Measurements from ENCODE around the gene SLC5A10.

The SLC5A10 gene

GRCh38 chr17:18951941-18952842, at the start of gene SLC5A10:
TSS of gene SLC5A10 (plus strand) at chr17:18952165. CDS start at chr17:18952206, 41 bp downstream.
- H3K4me3 ChIP-seq (ENCODE audit: low read length) = no peak within 1 kb of the TSS
- H3K4me1 ChIP-seq (ENCODE audit: control insufficient read depth, insufficient read depth, low read length) = no peaks in the 10 kb centered on the region
- H3K9me3 ChIP-seq (ENCODE audit: control insufficient read depth, insufficient read depth, low read length) = no peaks in the 10 kb centered on the region
- H3K27me3 ChIP-seq (ENCODE audit: control insufficient read depth, insufficient read depth, low read length) = no peaks in the 10 kb centered on the region
- no peaks in the 10 kb centered on the region for H3K36me3 ChIP-seq (ENCODE audit: control insufficient read depth, insufficient read depth, low read length)
- H3K27ac ChIP-seq (ENCODE audit: low read length) = no peak within 1 kb of the TSS
- WGBS (ENCODE audit: insufficient coverage, insufficient read length) = no CpG with 5 or more reads among the region's 17 CpGs
- no peak for DNase-seq (ENCODE audit: low read depth, low spot score)

GRCh38 chr17:18904482-18904881, 47.5 kb upstream of the SLC5A10 start:
- DNase-seq (ENCODE audit: low read depth, low spot score) = no peak
- no CpG with 5 or more reads among the region's 5 CpGs for WGBS (ENCODE audit: insufficient coverage, insufficient read length)
- peaks cover 6% of the 10 kb centered on the region for H3K36me3 ChIP-seq (ENCODE audit: control insufficient read depth, insufficient read depth, low read length)
- H3K4me1 ChIP-seq (ENCODE audit: control insufficient read depth, insufficient read depth, low read length) = no peaks in the 10 kb centered on the region
- H3K27me3 ChIP-seq (ENCODE audit: control insufficient read depth, insufficient read depth, low read length) = no peaks in the 10 kb centered on the region
- H3K4me3 ChIP-seq (ENCODE audit: low read length) = no peak overlapping the region
- H3K27ac ChIP-seq (ENCODE audit: low read length) = no peak overlapping the region
- no peaks in the 10 kb centered on the region for H3K9me3 ChIP-seq (ENCODE audit: control insufficient read depth, insufficient read depth, low read length)

DNA sequence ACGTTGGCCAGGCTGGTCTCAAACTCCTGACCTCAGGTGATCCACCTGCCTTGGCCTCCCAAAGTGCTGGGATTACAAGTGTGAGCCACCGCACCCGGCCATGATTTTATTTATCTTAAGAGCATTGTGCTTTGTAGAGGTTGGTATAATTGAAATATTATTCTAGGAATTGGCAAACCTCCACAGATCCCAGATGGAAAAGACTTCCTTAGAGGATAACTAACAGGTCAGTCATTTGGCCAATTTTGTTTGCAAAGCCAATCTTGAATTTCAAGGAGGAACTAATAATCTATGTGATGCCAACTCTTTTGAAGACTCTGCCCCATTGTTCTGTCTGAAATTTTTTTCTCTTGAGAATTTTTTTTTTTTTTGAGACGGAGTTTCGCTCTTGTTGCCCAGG, 46.7 kb upstream of the SLC5A10 start:
- H3K27me3 ChIP-seq (ENCODE audit: control insufficient read depth, insufficient read depth, low read length) = no peaks in the 10 kb centered on the region
- no peak overlapping the region for H3K4me3 ChIP-seq (ENCODE audit: low read length)
- no peaks in the 10 kb centered on the region for H3K4me1 ChIP-seq (ENCODE audit: control insufficient read depth, insufficient read depth, low read length)
- H3K27ac ChIP-seq (ENCODE audit: low read length) = no peak overlapping the region
- WGBS (ENCODE audit: insufficient coverage, insufficient read length) = no CpG with 5 or more reads among the region's 5 CpGs
- no peak for DNase-seq (ENCODE audit: low read depth, low spot score)
- peaks cover 6% of the 10 kb centered on the region for H3K36me3 ChIP-seq (ENCODE audit: control insufficient read depth, insufficient read depth, low read length)
- H3K9me3 ChIP-seq (ENCODE audit: control insufficient read depth, insufficient read depth, low read length) = no peaks in the 10 kb centered on the region

DNA sequence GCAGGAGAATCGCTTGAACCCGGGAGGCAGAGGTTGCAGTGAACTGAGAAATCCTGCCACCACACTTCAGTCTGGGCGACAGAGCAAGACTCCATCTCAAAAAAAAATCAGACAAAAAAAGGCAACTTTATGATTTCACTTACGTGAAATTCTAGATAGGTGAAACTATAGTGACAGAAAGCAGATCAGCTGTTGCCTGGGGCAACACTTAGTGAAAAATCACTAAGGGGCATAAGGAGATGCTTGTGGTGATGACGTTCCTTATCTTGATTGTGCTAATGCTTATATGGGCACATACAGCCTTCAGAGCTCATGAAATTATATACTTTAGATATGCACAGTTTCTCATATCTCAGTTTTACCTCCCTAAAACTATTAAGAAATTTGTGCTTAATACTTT, 41.6 kb upstream of the SLC5A10 start:
- DNase-seq (ENCODE audit: low read depth, low spot score) = no peak
- Histone ChIP-seq H3K27me3 (ENCODE audit: control insufficient read depth, insufficient read depth, low read length) (no peaks in the 10 kb centered on the region), H3K9me3 (ENCODE audit: control insufficient read depth, insufficient read depth, low read length) (no peaks in the 10 kb centered on the region), H3K27ac (ENCODE audit: low read length) (no peak overlapping the region), H3K4me3 (ENCODE audit: low read length) (no peak overlapping the region), H3K4me1 (ENCODE audit: control insufficient read depth, insufficient read depth, low read length) (no peaks in the 10 kb centered on the region), H3K36me3 (ENCODE audit: control insufficient read depth, insufficient read depth, low read length) (peaks cover 13% of the 10 kb centered on the region)
- no CpG with 5 or more reads among the region's 5 CpGs for WGBS (ENCODE audit: insufficient coverage, insufficient read length)

DNA sequence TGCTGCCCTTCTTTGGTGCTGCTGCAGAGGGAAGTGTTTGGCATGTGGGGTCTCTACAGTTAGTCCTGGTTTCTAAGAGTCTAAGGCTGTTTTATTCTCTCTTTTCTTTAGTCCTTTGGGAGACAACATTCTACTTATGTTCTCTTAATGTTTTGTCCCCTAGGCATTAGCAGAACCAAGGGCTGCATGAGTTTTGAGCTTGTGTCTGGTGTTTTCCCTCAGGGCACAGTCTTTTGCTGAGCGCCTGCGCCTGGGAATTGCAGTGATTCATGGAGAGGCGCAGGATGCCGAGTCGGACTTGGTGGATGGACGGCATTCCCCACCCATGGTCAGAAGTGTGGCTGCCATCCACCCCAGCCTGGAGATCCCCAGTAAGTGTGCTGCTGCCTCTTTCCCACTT, 41.1 kb upstream of the SLC5A10 start:
- Histone ChIP-seq H3K4me1 (ENCODE audit: control insufficient read depth, insufficient read depth, low read length) (no peaks in the 10 kb centered on the region), H3K27ac (ENCODE audit: low read length) (no peak overlapping the region), H3K4me3 (ENCODE audit: low read length) (no peak overlapping the region), H3K27me3 (ENCODE audit: control insufficient read depth, insufficient read depth, low read length) (no peaks in the 10 kb centered on the region), H3K9me3 (ENCODE audit: control insufficient read depth, insufficient read depth, low read length) (no peaks in the 10 kb centered on the region), H3K36me3 (ENCODE audit: control insufficient read depth, insufficient read depth, low read length) (peaks cover 13% of the 10 kb centered on the region)
- no peak for DNase-seq (ENCODE audit: low read depth, low spot score)
- no CpG with 5 or more reads among the region's 6 CpGs for WGBS (ENCODE audit: insufficient coverage, insufficient read length)

GRCh38 chr17:18916816-18917500, 35.0 kb upstream of the SLC5A10 start:
- H3K27ac ChIP-seq (ENCODE audit: low read length) = no peak overlapping the region
- H3K4me3 ChIP-seq (ENCODE audit: low read length) = no peak overlapping the region
- no peak for DNase-seq (ENCODE audit: low read depth, low spot score)
- no peaks in the 10 kb centered on the region for H3K4me1 ChIP-seq (ENCODE audit: control insufficient read depth, insufficient read depth, low read length)
- WGBS (ENCODE audit: insufficient coverage, insufficient read length) = no CpG with 5 or more reads among the region's 5 CpGs
- H3K36me3 ChIP-seq (ENCODE audit: control insufficient read depth, insufficient read depth, low read length) = peaks cover 2% of the 10 kb centered on the region; the same call in 1 of the 2 replicates
- H3K27me3 ChIP-seq (ENCODE audit: control insufficient read depth, insufficient read depth, low read length) = no peaks in the 10 kb centered on the region
- no peaks in the 10 kb centered on the region for H3K9me3 ChIP-seq (ENCODE audit: control insufficient read depth, insufficient read depth, low read length)

- H3K9me3 ChIP-seq (ENCODE audit: control insufficient read depth, insufficient read depth, low read length) = no peaks in the 10 kb centered on the region
- no peaks in the 10 kb centered on the region for H3K4me1 ChIP-seq (ENCODE audit: control insufficient read depth, insufficient read depth, low read length)
- H3K27ac ChIP-seq (ENCODE audit: low read length) = no peak overlapping the region
- no peak overlapping the region for H3K4me3 ChIP-seq (ENCODE audit: low read length)
- no peak for DNase-seq (ENCODE audit: low read depth, low spot score)
- WGBS (ENCODE audit: insufficient coverage, insufficient read length) = no CpG with 5 or more reads among the region's 11 CpGs
- peaks cover under 1% of the 10 kb centered on the region; the same call in 1 of the 2 replicates for H3K36me3 ChIP-seq (ENCODE audit: control insufficient read depth, insufficient read depth, low read length)
- no peaks in the 10 kb centered on the region for H3K27me3 ChIP-seq (ENCODE audit: control insufficient read depth, insufficient read depth, low read length)
Measured at GRCh38 chr17:18917506-18918032, 34.4 kb upstream of the SLC5A10 start.

GRCh38 chr17:18919963-18920362, 32.0 kb upstream of the SLC5A10 start:
- no CpG with 5 or more reads among the region's 6 CpGs for WGBS (ENCODE audit: insufficient coverage, insufficient read length)
- no peaks in the 10 kb centered on the region for H3K27me3 ChIP-seq (ENCODE audit: control insufficient read depth, insufficient read depth, low read length)
- no peak for DNase-seq (ENCODE audit: low read depth, low spot score)
- no peak overlapping the region for H3K4me3 ChIP-seq (ENCODE audit: low read length)
- no peak overlapping the region for H3K27ac ChIP-seq (ENCODE audit: low read length)
- H3K36me3 ChIP-seq (ENCODE audit: control insufficient read depth, insufficient read depth, low read length) = no peaks in the 10 kb centered on the region
- no peaks in the 10 kb centered on the region for H3K4me1 ChIP-seq (ENCODE audit: control insufficient read depth, insufficient read depth, low read length)
- H3K9me3 ChIP-seq (ENCODE audit: control insufficient read depth, insufficient read depth, low read length) = no peaks in the 10 kb centered on the region

- no peak overlapping the region for H3K27ac ChIP-seq (ENCODE audit: low read length)
- no peaks in the 10 kb centered on the region for H3K4me1 ChIP-seq (ENCODE audit: control insufficient read depth, insufficient read depth, low read length)
Measured at GRCh38 chr17:18920911-18921441, 31.0 kb upstream of the SLC5A10 start.

GRCh38 chr17:18921485-18921884, 30.5 kb upstream of the SLC5A10 start:
- WGBS (ENCODE audit: insufficient coverage, insufficient read length) = no CpG with 5 or more reads among the region's 2 CpGs

More at GRCh38 chr17:18920911-18921441, 31.0 kb upstream of the SLC5A10 start:
- no peak overlapping the region for H3K4me3 ChIP-seq (ENCODE audit: low read length)
- no CpG with 5 or more reads among the region's 6 CpGs for WGBS (ENCODE audit: insufficient coverage, insufficient read length)
- no peaks in the 10 kb centered on the region for H3K36me3 ChIP-seq (ENCODE audit: control insufficient read depth, insufficient read depth, low read length)
- no peak for DNase-seq (ENCODE audit: low read depth, low spot score)
- no peaks in the 10 kb centered on the region for H3K27me3 ChIP-seq (ENCODE audit: control insufficient read depth, insufficient read depth, low read length)
- H3K9me3 ChIP-seq (ENCODE audit: control insufficient read depth, insufficient read depth, low read length) = no peaks in the 10 kb centered on the region

More at GRCh38 chr17:18921485-18921884, 30.5 kb upstream of the SLC5A10 start:
- DNase-seq (ENCODE audit: low read depth, low spot score) = no peak
- Histone ChIP-seq H3K4me1 (ENCODE audit: control insufficient read depth, insufficient read depth, low read length) (no peaks in the 10 kb centered on the region), H3K27ac (ENCODE audit: low read length) (no peak overlapping the region), H3K4me3 (ENCODE audit: low read length) (no peak overlapping the region), H3K36me3 (ENCODE audit: control insufficient read depth, insufficient read depth, low read length) (no peaks in the 10 kb centered on the region), H3K9me3 (ENCODE audit: control insufficient read depth, insufficient read depth, low read length) (no peaks in the 10 kb centered on the region), H3K27me3 (ENCODE audit: control insufficient read depth, insufficient read depth, low read length) (no peaks in the 10 kb centered on the region)

Measured in iPS DF 6.9 (cell line).